Dermis microvascular lymphatic vessel endothelial cell (primary cell): ENCODE measurements around the gene SEMA4C. TPM values are rescaled to one million over a fixed set of nuclear protein-coding genes. Genes with fewer than 3 reads are reported as not detected.

Experiments
- DNase-seq, 2 donors: peaks; one replicate each; pipeline versions ENCODE4 v3.0.0 to v3.0.0-alpha.2; 2010; ENCODE audit warnings: low read depth in 2 of 2
- total RNA-seq: library from RNA; depleted of rRNA; stranded (reverse); fragments of >200 nt; gene quantifications from 2 replicates; pipeline ENCODE4 v1.2.1, GENCODE V29; 2014

The SEMA4C gene
- total RNA-seq, 1 donor from 2014 or later: 17.3 TPM

DNA sequence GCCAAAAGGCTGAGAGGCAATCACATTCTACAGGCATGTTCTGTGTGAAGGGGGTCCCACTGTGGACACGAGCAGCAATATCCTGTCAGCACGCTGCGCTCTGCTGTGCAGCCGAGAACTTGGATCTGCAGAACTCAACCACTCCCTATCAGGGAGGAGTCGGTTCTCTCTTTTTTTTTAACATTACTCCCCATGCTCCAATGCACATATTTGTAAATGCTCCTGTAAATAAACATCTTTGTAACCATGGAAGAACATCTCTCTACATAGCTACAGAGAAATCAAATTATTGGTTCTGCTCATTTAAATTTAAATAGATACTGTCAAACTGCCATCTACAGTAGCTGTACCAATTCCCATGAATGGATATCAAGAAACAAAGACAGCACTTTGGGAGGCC lies 23.1 kb downstream of the SEMA4C start:
- no peak for DNase-seq

DNA sequence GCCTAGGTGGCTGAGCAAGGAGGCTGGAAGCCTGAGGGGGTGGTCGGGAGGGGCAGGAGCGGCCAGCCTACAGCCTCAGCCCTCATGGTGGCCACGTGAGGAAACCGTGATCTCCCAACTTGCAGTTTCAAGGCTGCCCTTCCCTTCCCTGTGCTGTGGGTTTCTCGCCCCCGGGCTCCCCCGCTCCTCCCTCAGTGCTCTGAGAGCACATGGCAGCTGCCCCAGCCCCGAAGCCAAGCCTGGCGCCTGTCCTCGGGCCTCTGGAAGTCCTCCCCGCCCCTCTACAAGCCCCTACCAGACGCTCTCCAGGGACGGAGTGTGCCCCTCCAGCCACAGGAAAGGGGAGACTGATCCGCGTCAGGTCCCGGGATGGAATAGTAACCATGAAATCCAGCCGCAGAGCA lies 25.5 kb downstream of the SEMA4C start:
- no peak for DNase-seq

DNA sequence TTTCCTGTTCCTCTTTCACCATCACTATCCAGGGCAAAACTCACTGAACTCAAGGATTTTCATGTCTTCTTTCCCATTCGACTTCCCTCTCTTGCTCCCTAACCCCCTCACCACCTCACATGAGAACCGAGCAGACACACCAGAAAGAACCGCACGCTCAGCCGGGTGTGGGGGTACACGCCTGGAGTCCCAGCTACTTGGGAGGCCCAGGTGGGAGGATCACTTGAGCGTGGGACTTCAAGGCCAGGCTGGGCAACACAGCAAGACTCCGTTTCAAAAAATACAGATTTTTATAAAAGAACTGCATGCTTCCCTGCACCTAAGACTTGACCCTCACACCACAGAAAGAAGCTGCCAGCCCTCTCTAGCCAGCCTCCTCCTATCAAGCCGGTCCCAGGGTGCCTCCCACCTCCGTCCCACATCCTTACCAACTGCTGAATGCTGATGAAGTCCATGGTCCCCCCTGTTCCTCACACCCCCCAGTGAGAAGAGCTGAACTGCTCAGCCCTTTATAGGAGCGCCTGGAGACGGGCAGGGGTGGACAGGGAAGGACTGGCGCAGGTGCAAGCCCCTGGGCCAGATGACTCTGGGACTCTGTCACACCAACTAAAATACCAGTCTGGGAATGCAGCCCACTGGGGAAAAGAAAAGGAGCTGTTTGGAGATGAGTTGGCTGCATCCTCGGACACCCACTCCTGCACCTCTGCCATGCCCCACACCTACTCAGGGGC lies 26.2 kb downstream of the SEMA4C start, which contains the start of gene ANKRD23:
Gene ANKRD23, minus strand, starts transcription at position 484 of the 731 bp plus-strand sequence. Its CDS starts 29 bp downstream, at position 455.
- DNase-seq: no peak

DNA sequence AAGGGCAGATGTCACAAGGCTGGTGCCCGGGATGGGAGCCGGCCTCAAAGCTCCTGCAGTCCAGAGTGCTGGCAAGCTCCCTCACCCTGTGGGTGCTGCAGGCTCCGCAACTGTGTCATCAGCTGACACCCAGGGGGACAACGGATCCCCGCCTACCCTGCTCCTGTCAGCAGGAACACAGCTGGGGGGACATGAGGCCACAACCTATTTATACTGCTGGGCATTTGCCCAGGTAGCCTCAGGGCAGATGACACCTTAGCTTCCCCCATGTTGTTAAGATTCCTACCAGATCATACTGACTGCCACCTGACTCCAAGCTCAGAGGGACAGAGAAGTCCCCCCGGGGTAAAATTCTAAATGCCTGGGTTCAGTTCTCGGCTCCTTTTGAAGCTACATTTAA lies 27.3 kb downstream of the SEMA4C start:
- DNase-seq: no peak

DNA sequence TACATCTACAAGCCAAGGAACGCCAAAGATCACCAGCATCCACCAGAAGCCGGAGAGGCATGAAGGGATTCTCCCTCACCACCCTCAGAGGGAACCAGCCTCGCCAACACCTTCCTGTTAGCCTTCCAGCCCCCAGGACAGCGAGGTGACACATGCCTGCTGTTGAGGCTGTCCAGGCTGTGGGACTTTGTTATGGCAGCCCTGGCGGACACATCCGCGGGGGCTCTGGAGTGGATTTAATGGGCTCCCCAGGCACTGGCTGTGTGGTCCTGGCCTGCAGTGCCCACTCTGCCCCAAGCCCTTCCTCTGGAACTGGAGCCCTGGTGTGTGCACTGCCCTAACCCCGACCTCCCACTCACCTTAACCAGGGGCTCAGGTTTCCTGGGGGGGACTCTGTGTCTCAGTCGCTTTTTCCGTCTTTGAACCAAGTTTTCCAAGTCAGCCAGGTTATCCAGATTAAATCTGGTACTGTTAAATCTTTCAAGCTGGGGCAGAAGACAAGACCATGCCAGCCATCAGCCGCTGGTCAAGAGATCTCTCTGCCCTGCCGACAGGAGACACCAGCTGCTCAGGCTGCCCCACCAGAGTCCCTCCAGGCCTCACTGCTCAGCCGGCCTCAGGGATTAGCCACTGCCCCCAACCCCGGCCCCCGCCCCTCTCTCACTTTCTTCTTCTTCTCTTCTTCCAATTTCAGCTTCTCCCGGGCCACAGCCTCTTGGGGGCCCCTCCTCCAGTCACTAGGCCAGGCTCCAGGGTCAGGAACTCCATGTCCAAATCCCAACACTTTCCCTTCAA lies 28.0 kb downstream of the SEMA4C start:
- no peak for DNase-seq

DNA sequence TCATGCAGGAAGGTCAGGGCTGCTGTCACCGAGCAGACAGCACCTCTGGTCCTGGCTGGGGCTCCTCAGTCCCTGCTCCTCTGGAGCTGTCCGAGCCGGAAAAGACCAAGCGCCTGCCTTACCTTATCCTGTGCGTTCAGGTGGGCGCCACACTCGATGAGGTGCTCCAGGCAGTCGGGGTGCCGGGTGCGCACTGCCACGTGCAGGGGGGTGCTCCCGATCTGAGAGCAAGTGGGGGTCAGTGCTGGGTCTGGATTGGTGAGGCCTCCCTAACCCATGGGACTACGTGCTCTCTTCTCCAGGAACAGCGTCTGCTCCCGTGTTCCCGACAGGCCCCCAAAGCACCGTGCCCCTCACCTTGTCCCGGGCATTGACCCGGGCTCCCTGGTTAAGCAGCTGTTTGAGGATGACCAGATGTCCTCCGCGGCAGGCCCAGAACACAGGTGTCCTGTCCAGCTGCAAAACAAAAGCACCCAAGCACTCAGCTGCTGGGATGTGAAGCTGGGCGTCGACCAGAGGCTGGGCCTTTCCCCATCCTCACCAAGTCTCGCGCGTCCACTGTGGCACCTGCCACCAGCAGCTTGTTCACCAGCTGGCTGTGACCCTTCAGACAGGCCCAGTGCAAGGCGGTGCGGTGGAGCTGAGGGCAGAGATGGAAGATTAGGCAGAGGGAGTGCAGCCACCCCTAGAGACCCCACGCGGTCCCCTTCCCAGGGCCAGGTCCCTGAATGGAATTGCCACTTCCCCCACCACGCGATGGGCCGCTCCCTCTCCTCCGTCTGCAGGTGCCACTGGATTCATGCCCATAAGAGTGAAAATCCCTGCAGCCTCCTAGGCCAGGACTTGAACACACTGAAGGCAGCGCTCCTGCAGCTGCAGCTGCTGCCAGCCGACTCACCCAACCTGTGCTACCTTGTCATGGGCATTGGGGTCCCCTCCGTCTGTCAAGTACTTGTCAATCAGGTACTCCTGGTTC lies 29.7 kb downstream of the SEMA4C start:
- DNase-seq: no peak

DNA sequence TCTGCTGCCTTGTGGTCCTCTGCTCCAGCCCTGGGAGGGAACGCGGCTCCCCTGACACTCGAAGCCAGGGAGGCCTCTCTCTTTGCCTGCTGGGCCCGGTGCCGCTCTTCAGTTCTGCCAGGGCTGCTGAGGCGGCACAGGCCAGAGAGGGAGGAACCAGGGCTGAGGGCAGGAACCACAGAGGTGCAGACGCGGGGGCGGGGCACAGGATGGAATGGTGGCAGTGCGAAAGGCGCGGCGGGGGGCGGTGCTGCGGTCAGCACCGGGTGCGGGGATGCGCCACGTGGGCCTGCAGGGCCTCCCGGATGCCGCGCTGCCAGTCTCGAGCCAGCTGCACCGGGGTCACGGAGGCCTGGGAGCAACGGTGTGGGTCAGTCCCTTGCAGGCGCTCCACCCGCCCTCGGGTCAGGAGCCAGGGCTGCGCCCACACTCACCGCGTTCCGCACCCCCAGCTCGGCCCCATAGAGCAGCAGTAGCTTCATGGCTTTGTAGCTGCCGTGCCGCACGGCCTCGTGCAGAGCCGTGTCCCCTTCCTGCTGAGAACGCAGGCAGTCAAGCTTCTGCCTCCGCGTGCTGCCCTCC lies 30.5 kb downstream of the SEMA4C start:
- DNase-seq: no peak

DNA sequence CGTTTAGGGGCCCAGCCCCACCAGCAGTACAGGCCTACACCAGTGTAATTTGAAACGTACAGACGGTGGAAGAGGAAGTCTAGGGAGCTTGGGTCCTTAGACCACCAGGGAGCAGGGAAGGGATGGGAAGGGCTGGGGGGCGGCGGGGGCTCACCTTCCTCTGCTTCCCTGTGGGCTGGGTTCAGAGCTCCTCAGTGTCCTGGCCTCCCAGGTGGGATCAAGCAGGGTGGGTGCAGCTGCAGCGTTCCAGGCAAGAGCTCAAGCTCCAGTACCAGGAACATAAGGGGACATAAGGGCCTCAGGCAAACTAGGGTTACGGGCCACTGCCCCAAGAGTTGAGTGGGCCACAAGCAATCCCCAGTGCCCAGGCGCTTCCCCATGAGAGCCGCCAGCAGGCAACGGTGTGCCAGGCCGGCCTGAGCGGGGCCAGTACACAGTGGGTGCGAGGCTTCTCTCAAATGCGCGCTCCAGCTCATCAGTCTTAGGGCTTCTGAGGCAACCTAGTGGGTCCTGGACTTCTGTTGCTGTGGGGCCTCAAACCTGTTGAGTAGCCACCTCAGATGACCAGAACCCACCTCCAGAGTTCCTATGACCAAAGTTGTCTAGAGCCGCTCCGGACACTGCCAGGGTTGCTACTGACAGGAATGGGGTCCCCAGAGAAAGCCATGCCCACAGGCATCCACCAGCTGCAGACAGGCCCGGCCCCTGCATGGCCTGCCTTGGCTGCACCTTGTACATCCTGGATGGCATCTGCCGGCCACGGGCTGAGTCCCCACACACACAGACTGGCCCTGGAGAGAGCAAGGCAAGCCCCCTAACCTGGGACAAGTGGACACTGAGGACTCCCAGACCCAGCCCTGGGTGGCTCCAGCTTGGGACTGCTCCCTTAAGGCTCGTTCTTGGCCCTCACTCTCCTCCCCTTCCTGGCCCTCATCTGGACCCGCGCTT lies 31.3 kb downstream of the SEMA4C start:
- no peak for DNase-seq

DNA sequence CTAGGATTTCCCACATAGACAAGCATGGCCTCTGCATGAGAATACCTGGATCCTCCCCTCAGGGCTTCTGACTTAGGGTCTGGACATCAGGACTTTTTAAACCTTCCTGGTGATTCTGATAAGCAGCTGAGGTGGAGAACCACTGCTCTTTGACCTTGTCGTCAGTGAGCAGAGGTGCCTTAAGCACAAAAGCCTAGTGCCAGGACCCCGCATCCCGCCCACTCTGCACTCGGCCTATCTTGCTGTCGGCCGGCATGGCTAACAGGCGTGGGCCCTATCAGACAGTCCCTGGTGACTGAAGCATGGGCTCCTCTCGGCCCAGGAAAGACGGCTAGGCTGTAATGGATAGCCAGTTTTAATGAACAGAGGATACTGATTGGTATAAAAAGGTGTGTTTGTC lies 32.3 kb downstream of the SEMA4C start:
- no peak for DNase-seq

DNA sequence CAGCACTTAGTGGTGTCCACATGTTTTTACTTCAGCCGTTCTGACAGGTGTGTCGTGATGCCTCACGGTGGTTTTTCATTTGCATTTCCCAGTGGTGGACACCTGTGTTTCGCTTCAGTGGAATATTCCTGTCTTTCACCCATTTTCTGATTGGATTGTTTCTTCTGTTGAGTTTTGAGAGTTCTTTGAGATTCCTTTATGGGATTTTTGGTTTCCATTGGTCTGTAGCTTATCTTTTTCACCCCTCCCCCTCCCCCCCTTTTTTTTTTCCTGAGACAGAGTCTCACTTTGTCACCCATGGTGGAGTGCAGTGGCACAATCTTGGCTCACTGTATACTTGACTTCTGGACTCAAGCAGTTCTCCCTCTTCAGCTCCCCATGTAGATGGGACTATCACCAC lies 34.0 kb downstream of the SEMA4C start:
- DNase-seq: no peak

DNA sequence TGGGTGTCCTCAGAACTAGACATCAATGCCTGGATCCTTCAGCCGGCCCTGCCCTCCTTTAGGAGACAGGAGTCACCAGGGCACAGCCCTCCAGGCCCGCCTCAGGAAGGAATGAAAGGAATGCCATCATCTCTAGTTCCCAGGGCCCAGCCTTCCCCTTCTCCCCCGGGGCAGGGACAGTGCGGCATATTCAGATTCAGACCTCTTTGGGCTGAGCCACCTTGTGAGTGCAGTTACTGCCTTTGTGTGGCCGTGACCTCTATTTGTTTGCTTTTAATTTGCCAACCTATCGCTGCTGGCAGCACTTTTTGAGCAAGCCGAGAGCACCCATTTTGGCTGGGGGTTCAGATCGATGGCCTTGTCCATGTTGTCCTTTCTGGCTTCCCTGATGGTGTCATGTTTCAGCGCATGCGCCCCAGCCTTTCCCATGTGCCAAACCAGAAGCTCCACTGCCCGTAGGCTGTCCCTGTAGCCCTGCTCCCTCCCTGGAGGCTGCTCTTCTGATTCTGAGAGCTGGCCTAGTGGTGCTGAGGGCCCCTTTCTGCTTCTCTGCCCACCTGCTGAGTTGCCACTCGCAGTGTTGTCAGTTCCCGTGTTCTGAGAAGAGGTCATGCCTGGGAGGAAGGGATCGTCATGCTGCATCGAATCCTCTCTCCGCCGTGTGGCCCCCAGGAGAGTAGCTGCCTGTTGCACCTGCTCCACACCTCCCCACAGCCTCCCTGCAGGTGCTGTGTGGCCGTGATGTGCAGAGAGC lies 36.9 kb downstream of the SEMA4C start:
- no peak for DNase-seq

DNA sequence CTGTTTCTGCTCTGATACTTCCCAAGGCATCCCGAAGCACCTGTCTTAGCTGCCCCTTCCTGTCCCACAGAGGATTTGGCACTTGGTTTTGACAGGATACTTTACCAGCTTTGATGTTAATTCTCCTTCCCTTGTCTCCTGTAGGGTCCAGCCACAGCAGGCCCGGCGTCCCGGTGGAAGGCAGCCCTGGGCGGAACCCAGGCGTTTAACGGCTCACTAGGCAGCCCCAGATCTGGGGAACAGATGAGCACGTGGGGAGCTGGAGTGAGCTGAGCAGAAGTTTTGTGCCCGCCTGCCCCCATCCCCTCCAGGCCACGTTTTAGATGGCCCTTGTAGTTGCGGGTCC lies 37.5 kb downstream of the SEMA4C start:
- DNase-seq: no peak

DNA sequence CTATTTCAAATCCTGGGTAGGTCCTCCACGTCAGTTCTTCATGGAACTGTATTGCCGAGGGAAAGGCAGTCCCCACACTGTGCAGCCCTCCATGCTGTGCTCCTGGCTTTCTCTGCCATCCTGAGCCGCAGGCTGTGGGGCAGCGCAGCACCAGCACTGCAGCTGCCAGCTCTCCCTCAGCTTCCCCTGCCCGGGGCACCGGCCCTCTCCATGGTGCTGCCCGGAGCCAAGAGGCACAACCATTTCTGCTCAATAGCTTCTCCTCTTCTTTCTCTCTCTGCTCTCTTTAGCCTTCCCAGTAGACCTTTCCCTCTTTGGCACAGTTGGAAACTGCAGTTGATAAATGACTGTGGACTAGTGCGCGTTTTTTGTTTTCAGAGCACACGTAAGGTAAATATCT lies 38.2 kb downstream of the SEMA4C start:
- DNase-seq: no peak

DNA sequence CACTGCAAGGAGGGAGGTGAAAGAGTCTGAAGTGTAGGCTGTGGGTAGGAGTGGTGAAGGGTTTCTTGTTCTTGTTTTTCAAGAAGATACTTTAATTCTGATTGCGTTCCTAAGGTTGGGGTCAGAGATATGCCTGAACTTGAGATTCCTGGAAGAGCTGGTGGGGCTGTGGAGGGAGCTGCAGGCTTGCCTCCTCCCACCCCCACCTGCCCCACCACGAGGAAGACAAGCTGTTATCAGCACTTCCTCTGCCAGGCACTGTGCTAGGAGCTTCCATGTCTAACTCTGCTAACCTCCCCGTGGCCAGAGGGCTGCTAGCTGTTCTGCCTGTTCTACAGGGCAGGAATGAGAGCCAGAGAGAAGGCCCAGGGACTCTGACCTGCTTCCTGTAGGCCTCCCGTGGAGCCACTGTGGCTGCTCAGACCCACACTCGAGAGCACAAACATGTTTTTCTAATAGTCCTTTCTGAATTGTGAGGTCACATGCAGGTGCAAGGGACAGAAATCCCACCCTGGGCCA lies 39.8 kb downstream of the SEMA4C start:
- DNase-seq: no peak

DNA sequence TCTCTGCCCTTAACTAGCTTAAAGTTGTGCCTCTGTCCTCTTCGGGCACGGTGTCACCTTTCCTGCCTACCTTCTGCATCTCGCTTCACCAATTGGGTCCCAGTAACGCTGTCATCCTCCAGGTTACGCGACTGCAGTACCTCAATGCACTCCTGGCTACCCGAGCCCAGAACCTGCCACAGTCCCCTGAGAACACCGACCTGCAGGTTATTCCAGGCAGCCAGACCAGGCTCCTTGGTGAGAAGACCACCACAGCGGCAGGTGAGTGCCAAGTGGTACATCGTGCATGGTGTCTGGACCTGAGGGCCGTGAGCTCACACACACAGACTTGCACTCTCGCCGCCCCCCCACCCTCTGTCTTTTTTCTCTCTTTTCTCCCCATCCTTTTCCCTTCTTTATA lies 41.0 kb downstream of the SEMA4C start:
- no peak for DNase-seq

DNA sequence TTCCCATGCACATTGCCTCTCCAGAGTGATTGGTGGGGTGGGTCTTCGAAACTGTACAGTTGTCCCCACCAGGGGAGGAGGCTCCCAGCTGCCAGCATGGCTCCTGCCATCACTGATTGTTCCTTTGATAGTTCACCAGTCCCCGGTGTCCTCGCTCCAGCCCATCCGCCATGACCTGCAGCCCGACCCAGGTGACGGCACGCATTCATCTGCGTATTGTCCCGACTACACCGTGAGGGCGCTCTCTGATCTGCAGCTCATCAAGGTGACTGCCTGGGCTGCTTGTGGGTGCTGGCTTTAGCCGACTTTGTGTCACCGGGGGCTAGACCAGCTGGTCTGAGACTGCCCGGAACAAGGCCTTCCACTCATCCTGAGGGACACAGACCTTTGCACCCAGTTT lies 41.4 kb downstream of the SEMA4C start:
- no peak for DNase-seq

DNA sequence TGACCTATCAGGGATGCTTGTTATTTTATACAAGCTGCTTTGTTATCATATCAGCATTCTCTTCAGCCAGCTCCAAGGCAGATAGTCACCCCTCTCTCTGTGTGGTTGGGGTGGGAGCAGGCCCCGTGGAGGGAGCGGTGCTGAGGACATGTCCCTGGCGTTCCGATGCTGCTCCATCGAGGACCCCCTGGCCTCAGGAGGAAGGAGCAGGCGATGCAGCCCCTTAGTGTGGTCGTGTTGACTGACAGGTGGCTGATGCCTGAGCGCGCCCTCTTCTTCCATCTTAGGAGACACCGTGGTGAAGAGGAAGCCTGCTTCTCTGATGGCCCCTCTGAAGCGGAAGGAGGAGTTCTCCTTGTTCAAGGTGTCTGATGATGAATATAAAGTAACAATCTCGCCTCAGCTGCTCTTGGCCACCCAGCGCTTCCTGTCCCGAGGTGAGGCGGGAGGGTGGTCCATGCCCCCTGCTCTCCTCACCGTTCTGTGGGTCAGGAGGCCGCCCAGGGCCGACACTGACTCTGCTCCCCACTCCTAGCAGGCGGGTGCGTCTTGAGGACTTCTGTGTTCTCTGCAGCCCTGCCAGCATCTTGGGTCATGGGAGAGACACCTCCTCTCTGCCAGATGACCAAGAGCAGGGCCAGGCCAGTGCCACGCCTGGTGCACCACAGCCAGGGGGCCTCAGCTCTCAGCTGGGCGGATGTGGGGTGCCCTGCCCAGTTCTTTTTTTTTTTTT lies 43.2 kb downstream of the SEMA4C start:
- DNase-seq: no peak

DNA sequence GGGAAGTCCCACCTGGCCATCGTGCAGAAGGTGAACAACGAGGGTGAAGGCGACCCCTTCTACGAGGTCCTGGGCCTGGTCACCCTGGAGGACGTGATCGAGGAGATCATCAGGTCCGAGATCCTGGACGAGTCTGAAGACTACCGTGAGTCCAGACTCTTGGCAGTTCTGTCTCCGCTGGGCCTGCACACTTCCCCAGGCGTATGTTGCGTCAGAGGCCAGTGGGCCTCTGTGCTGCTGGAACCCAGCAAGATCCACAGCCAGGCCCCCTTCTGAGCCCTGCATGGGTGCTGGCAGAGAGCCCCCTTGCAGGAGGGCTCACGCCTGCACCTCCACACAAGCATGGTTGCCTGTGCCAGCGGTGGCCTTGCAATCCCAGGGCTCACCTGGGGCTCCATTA lies 44.8 kb downstream of the SEMA4C start:
- DNase-seq: no peak
